GM10847 (cell line): ENCODE measurements around the gene SLC17A9.

Source experiments
- POLR2A ChIP-seq: IDR thresholded peaks from 2 replicates; pipeline ENCODE4 v1.6.1; 2011; ENCODE audit not compliant: insufficient read length; ENCODE audit errors: extremely low read depth

The SLC17A9 gene

DNA sequence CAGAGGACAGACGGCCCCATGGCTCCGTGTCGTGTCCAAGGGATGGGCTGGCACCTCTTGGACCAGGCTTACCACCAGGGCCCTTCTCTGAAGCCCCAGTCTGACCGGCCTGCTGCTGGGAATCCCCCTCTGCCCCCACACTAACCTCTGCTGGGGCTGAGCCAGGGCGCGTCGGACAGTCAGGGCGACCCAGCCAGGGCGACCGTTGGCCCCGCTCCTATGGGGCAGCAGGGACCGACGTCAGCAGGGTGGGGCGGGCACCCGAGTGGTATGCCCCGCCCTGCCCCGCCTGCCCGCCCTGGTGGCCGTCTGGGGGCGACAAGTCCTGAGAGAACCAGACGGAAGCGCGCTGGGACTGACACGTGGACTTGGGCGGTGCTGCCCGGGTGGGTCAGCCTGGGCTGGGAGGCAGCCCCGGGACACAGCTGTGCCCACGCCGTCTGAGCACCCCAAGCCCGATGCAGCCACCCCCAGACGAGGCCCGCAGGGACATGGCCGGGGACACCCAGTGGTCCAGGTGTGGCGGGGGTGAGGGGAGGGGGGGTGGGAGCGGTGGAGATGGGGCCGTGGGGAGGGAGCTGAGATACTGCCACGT lies at the start of gene SLC17A9:
Gene SLC17A9, plus strand, starts transcription at position 337 of the 595 bp plus-strand sequence. Its CDS starts 122 bp downstream, at position 459.
- TF ChIP-seq POLR2A: peak; percentile 53

DNA sequence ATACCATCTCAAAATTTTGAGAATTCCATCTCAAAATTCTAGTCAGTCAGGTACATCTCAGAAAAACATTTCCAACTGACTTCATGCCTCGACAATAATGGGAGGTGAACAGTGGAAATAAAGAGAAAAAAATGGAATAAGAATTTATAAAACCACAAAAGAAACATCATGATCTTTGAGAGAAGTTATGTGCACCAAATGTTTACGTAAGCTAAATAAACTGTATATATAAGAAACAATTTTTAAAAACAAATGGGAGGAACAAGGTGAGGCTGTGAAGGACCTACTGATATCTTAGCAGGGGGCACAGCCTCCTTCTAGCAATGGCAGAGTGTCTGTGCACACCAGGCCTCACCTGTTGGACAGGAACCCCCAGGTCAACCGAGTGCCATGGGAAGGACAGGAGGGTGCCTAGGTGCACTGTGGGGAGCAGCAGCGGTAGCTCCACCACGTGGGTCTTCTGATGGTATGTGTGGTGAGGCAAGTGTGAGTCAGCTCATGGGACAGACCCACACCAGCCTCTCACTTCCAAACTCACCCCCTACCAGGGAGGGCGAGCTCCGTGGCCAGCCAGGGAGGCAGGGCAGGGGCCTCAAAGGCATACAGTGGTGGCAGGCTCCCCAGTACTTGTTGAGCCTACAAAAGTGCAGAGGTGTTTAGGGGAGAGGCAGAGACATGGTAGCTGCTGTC lies 49.4 kb upstream of the SLC17A9 start:
- no peak for TF ChIP-seq POLR2A

DNA sequence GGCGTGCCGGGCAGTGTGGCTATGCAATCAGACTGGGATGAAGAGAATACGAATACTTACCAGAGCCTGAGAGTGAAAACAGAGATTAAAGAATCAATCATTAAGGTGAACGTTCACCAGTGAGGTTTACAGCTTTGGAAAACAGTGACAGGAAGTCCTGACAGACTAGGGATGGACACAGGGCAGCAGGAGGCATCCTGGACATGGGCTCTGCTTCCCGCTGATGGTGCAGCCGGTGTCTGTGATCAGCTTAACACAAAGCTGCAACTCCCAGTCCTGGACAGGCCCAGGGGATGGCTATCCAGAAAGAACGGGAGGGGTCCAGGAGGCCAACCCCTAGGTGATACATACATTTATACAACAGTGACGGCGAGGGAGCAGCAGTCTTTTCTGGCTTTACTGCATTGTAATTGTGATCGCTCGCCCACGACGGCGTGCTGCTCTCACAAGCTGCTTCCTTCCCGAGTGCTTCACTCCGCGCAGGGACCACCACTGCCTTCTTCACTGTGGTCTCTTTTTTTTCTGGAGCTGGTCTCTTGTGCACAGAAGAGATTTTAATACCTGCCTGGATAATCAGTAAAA lies 46.9 kb upstream of the SLC17A9 start:
- no peak for TF ChIP-seq POLR2A

DNA sequence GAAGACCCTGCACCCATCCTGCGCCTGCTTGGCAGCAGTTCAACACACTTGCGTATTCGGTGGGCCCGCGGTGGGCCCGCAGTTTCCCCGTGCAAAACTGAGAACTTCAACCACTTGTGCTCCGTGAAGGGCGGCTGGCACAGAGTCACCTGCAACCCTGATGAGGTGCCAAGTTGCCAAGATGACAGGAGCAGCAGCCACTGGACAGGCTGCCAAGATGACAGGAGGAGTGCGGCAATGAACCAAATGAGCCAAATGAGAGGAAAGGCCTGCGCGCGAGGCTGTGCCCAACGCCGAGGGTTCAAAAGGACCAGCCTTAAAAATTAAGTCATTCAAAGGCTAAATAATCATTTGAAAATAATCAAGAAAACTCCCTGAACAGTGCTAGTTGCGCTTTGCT lies 46.3 kb upstream of the SLC17A9 start:
- no peak for TF ChIP-seq POLR2A

DNA sequence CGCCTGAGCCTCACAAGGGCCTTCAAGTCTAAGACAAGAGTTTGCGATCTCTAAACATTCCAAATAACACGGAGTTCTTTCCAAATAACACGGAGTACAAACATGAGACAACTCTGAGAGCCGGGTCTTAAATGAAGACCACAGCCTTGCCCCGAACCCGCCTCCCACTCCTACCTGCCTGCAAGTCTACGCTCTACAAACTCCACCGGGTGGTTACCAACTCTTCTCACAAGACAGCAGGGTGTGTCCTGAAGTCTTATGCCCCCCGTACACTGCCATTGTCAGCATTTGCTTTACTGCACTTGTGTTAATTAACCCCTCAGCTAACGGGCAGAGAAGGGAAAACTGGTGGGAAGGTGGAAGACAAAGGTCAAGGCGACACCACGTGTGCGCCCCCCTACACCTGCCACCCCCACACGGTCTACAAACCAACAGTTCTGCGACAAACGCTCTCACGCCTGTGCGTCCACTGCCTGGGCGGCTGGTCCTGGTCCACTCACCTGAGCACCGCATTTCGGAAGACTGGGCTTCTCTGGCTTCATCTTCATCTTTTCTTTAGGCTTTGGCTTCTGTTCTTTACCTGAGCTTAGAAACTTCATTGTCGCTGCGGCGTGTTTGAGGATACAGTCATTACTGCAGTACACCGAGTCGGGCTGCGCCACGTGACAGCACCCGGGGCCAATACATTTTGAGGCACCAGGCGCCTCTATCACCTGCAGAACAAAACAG lies 45.7 kb upstream of the SLC17A9 start:
- TF ChIP-seq POLR2A: no peak

GRCh38 chr20:62907384-62908317 lies 44.9 kb upstream of the SLC17A9 start:
- no peak for TF ChIP-seq POLR2A

DNA sequence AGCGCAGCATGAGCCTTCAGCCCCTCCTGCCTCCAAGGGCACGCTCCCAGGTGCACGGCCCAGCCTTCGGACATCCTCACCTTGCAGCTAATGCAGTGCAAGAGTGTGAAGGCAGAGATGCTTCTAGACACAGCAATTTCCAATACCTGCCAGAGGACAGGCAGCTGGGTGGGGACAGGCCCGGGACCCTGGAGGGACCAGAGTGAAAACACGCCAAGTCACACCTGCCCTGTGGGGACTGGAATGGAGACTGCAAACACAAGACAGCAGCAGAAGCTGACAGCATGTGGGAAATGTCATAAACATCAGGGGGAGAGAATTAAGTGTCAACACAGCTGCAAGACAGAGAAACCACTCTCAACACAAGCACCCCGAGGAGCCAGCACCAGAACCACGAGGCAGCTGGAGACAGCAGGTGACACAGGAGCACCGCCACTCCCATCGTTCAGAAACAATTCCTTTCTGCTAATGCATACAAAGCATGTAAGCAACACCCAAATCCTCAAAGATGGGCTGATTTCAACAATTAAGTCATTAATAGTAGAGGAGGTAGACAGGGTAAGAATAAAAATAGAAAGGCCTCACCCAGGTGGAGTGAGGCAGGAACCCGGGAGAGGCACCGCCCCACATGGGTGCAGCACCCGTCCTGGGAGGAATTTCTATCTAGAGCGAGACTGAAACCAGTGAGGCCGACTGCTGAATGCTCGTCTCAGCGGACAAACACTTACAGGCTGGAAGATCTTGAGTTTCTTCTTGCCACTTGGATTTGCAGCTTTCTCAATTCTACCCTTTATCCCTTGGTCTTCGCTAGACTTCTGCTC lies 43.3 kb upstream of the SLC17A9 start:
- TF ChIP-seq POLR2A: no peak

DNA sequence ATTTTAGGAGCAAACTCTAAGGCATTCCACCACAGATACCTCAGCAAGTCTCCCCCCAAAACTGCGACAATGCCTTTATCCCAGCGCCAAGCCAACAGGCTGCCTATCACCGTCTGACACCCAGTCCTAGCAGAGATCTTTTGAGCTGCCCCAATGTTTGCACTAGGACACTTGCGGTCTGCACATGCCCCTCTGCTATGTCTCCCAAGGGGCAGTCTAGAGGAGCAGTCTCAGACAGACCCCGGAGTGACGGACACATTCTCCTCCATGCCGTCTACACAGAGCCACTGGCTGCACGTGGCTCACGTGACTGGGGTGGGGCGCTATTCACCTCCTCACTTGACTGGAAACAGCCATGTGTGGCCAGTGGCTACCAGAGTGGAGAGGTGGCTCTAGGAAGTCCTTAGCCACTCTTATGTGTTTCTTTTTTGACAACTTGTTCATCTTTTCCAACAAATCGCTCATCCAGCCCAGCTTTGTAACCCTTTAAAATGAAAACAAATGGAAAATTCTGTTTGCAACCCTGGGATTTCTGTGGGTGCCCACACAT lies 42.2 kb upstream of the SLC17A9 start:
- TF ChIP-seq POLR2A: no peak

DNA sequence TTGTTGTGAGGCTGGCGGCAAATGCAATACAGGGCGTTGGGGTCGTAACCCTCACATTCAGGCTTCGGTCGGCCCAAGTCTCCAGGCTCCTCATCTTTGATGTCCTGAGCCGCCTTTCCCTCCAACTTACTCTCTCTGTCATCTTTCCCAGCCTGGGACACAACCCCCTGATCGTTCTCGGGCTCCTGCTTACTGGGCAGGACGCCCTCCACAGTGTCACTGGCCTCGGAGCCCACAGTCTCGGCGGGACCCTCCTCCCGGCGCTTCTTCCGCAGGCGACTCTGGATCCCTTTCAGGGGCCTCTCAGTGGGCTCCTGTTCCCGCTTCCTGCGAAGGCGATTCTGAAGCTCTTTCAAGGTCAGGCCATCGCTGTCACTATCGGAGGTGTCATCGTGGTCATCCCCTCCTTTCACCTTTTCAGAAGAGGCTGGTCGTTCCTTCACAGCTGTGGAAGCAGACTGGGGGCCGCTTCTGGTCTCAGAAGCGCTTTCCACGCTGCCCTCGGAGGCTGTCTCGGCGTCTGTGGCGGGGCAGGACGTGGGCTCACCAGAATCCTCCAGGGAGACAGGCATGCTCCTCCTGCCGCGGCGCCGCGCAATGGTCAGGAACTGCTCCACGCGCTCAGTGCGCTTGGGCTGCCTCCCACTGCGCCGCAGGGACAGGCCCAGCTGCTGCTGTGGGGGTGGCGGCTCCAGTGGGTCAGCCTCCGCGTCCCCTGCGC lies 41.6 kb upstream of the SLC17A9 start:
- no peak for TF ChIP-seq POLR2A

GRCh38 chr20:62911701-62912280 lies 40.7 kb upstream of the SLC17A9 start:
- TF ChIP-seq POLR2A: no peak

DNA sequence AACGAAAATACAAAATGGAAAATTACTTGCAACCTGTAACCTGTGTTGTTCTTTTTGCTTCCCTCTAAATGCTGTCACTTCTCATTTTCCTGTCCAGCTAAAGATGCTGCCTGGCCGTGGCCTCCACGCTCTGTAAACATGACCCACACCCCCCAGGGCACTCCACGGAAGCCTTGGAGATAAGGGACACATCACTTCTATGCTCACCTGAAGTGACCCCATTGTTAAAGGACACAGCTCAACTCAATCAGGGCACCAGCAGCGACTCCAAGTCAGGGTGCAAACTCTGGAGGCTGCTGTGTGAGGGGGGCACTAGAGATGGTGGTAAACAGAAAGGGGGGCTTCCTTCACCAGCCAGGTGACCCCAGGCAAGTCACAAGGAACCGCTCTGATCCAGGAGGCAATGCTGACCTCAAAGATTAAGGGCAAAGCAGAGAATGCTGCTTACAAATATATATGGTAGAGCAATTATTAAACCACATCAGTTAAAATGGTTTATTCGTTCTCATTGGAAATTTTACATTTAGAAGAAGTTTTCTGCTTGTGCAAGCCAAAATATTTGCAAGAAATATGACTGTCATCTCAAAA lies 39.4 kb upstream of the SLC17A9 start:
- no peak for TF ChIP-seq POLR2A

DNA sequence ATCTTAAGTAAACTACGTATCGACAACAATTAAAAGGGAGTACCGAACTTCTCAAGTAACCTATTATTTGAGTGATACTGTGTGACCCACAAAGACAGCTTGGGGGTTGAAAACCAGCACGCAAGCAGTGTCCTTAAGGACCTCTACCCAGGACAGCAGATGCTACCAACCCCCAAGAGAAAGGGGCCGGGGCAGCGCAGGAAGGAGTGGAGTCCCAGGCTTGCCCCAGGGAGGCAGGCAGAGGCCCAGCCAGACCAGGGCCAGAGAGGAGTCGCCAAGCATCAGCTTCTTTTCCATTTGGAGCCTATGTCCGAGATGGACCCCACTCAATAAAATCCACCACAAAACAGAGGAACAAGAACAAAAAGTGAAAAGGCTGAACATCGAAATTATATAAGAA lies 38.1 kb upstream of the SLC17A9 start:
- no peak for TF ChIP-seq POLR2A
